MM.1S (cell line): Measurements from ENCODE around the gene SLCO1A2.

Experiments
- DNase-seq: peaks from one replicate; pipeline ENCODE4 v3.0.0-alpha.2; 2015
- H2AFZ ChIP-seq: fragments of 300-600 bp; sonication (generic); 2 replicates; pipeline ENCODE4 v1.6.0; 2016; ENCODE audit warnings: antibody characterized with exemption, low read length
- H3F3A ChIP-seq: fragments of 300-600 bp; sonication (generic); 2 replicates; pipeline ENCODE4 v1.6.1; 2016; ENCODE audit warnings: mild to moderate bottlenecking, antibody characterized with exemption, low read length, moderate library complexity, mixed read lengths; ENCODE audit not compliant: insufficient read depth
- H3K27ac ChIP-seq: fragments of 300-600 bp; sonication (generic); 2 replicates; pipeline ENCODE4 v1.5.1; 2016; ENCODE audit warnings: mild to moderate bottlenecking, low read length
- H3K27me3 ChIP-seq: fragments of 300-600 bp; sonication (generic); replicated peaks from 2 replicates; pipeline ENCODE4 v1.6.0; 2016; ENCODE audit warnings: low read length; ENCODE audit not compliant: insufficient read depth
- H3K36me3 ChIP-seq: fragments of 300-600 bp; sonication (generic); replicated peaks from 2 replicates; pipeline ENCODE4 v1.6.1; 2016; ENCODE audit warnings: mild to moderate bottlenecking, low read length, mixed read lengths; ENCODE audit not compliant: insufficient read depth
- H3K4me1 ChIP-seq: fragments of 300-600 bp; sonication (generic); 2 replicates; pipeline ENCODE4 v1.6.1; 2016; ENCODE audit warnings: low read length, mixed read lengths
- H3K4me2 ChIP-seq: fragments of 300-600 bp; sonication (generic); 2 replicates; pipeline ENCODE4 v1.6.0; 2016; ENCODE audit warnings: low read depth, low read length
- H3K4me3 ChIP-seq: fragments of 300-600 bp; sonication (generic); 2 replicates; pipeline ENCODE4 v1.5.1; 2016; ENCODE audit warnings: low read length, mixed read lengths
- H3K79me2 ChIP-seq: fragments of 300-600 bp; sonication (generic); 2 replicates; pipeline ENCODE4 v1.6.1; 2016; ENCODE audit warnings: mixed run types, low read length, mixed read lengths
- H3K9ac ChIP-seq: fragments of 300-600 bp; sonication (generic); 2 replicates; pipeline ENCODE4 v1.6.1; 2016; ENCODE audit warnings: low read length, mixed read lengths
- H3K9me2 ChIP-seq: fragments of 300-600 bp; sonication (generic); replicated peaks from 2 replicates; pipeline ENCODE4 v1.6.1; 2016; ENCODE audit warnings: mild to moderate bottlenecking, low read length, mixed read lengths; ENCODE audit not compliant: insufficient read depth
- H3K9me3 ChIP-seq: fragments of 300-600 bp; sonication (generic); replicated peaks from 2 replicates; pipeline ENCODE4 v1.6.1; 2016; ENCODE audit warnings: mild to moderate bottlenecking, low read length, mixed read lengths; ENCODE audit not compliant: insufficient read depth
- H4K20me1 ChIP-seq: fragments of 300-600 bp; sonication (generic); 2 replicates; pipeline ENCODE4 v1.6.1; 2016; ENCODE audit warnings: mild to moderate bottlenecking, low read length, moderate library complexity, mixed read lengths; ENCODE audit not compliant: insufficient read depth
- CTCF ChIP-seq: fragments of 300-600 bp; sonication (generic); IDR thresholded peaks from 2 replicates; pipeline ENCODE4 v1.5.1; 2016; ENCODE audit warnings: antibody characterized with exemption, low read length, mixed read lengths
- EZH2 ChIP-seq: fragments of 300-600 bp; sonication (generic); optimal IDR thresholded peaks from 2 replicates; pipeline ENCODE3; 2017; ENCODE audit warnings: low read depth, mild to moderate bottlenecking, antibody characterized with exemption, low read length, mixed read lengths
- EZH2phosphoT487 ChIP-seq: fragments of 300-600 bp; sonication (generic); IDR thresholded peaks from 2 replicates; pipeline ENCODE4 v1.6.1; 2018; ENCODE audit warnings: antibody characterized with exemption, low read length

Gene SLCO1A2

GRCh38 chr12:21265932-21266331, 68.8 kb downstream of the SLCO1A2 start:
- no peak overlapping the region for H3K4me2 ChIP-seq
- H3K4me1 ChIP-seq, result peaks cover 3% of the 10 kb centered on the region; the same call in 1 of the 2 replicates
- TF ChIP-seq CTCF (no peak), EZH2 (no peak), EZH2phosphoT487 (no peak)
- H3K9ac ChIP-seq, result no peak overlapping the region
- H3K9me2 ChIP-seq, result no peaks in the 10 kb centered on the region
- H3K79me2 ChIP-seq, result no peaks in the 10 kb centered on the region
- no peak overlapping the region for H3K4me3 ChIP-seq
- no peaks in the 10 kb centered on the region for H3K9me3 ChIP-seq
- H3K36me3 ChIP-seq, result no peaks in the 10 kb centered on the region
- H2AFZ ChIP-seq, result no peak overlapping the region
- no peak for DNase-seq
- H3F3A ChIP-seq, result peaks cover 11% of the 10 kb centered on the region; the same call in 1 of the 2 replicates
- H3K27ac ChIP-seq, result no peak overlapping the region
- no peaks in the 10 kb centered on the region for H4K20me1 ChIP-seq
- no peaks in the 10 kb centered on the region for H3K27me3 ChIP-seq

- Histone ChIP-seq H3K36me3 (no peaks in the 10 kb centered on the region), H2AFZ (no peak overlapping the region), H3K27me3 (no peaks in the 10 kb centered on the region), H3K9me3 (no peaks in the 10 kb centered on the region), H3K4me3 (no peak overlapping the region), H3K4me1 (peaks cover 3% of the 10 kb centered on the region; the same call in 1 of the 2 replicates), H3F3A (peaks cover 11% of the 10 kb centered on the region; the same call in 1 of the 2 replicates), H3K9ac (no peak overlapping the region), H3K9me2 (no peaks in the 10 kb centered on the region), H4K20me1 (no peaks in the 10 kb centered on the region), H3K27ac (no peak overlapping the region), H3K4me2 (no peak overlapping the region), H3K79me2 (no peaks in the 10 kb centered on the region)
- TF ChIP-seq EZH2phosphoT487 (no peak), CTCF (no peak)
- no peak for DNase-seq
Measured at GRCh38 chr12:21264232-21264631, 70.5 kb downstream of the SLCO1A2 start.

- Histone ChIP-seq H3K9me2 (no peaks in the 10 kb centered on the region), H3K9me3 (no peaks in the 10 kb centered on the region), H3K79me2 (no peaks in the 10 kb centered on the region), H4K20me1 (no peaks in the 10 kb centered on the region), H3K27ac (no peak overlapping the region), H3K9ac (no peak overlapping the region), H3K4me2 (no peak overlapping the region), H3F3A (no peaks in the 10 kb centered on the region), H3K36me3 (no peaks in the 10 kb centered on the region), H3K4me3 (no peak overlapping the region), H2AFZ (no peak overlapping the region), H3K27me3 (no peaks in the 10 kb centered on the region), H3K4me1 (no peaks in the 10 kb centered on the region)
- no peak for DNase-seq
- no peak for TF ChIP-seq EZH2
- TF ChIP-seq CTCF, result no peak
- no peak for TF ChIP-seq EZH2phosphoT487
Measured at GRCh38 chr12:21257172-21257571, 77.5 kb downstream of the SLCO1A2 start.
